BJ (cell line): ENCODE measurements around the gene UCKL1. TPM values are rescaled to one million over a fixed set of nuclear protein-coding genes. Genes with fewer than 3 reads are reported as not detected.
"Not testable (repeated sequence)": the region's sequence is repeated elsewhere in the genome, so short reads cannot be mapped to it uniquely, and the experiment has no call there.

Experiments
- CTCF ChIA-PET: fragments of 350-600 bp; formaldehyde crosslinking; extraction: SDS; loops from one replicate; lab custom pipeline; 2021; ENCODE audit warnings: antibody characterized with exemption, inconsistent platforms; lab: Yijun Ruan, JAX
- POLR2A ChIA-PET: fragments of 300-600 bp; sonication (Branson Sonifier 250); formaldehyde crosslinking; extraction: SDS; loops from one replicate; lab custom pipeline; 2021; ENCODE audit warnings: antibody characterized with exemption; lab: Charles Lee
- DNase-seq: peaks from one replicate; pipeline ENCODE4 v3.0.0-alpha.2; 2011; ENCODE audit warnings: low read depth
- H3K27me3 ChIP-seq: 2 replicates; pipeline ENCODE4 v1.6.0; 2011; ENCODE audit warnings: low read length; ENCODE audit not compliant: control insufficient read depth, insufficient read depth
- H3K36me3 ChIP-seq: 2 replicates; pipeline ENCODE4 v1.5.1; 2011; ENCODE audit warnings: low read length; ENCODE audit not compliant: control insufficient read depth, insufficient read depth
- H3K4me3 ChIP-seq: 2 replicates; pipeline ENCODE4 v1.5.1; 2011; ENCODE audit warnings: low read depth, mild to moderate bottlenecking, control low read depth, low read length
- polyA plus RNA-seq: library from polyadenylated mRNA; depleted of rRNA; stranded (reverse); fragments of >200 nt; gene quantifications from 2 replicates; pipeline ENCODE4 v1.2.3, GENCODE V29; 2011
- TF ChIP-seq, protein P1 (sequence below): IDR thresholded peaks from 2 replicates; pipeline ENCODE4 v1.5.1; 2011; ENCODE audit warnings: low read depth, mild to moderate bottlenecking, control low read depth, inconsistent platforms, low read length, moderate library complexity; ENCODE audit not compliant: insufficient read depth

UCKL1 gene
- polyA plus RNA-seq, 1 experiment: 40.1 TPM

- Histone ChIP-seq H3K27me3 (no peaks in the 10 kb centered on the region), H3K36me3 (no peaks in the 10 kb centered on the region), H3K4me3 (no peak overlapping the region)
- no peak for DNase-seq
- CTCF ChIA-PET: interaction anchor here (0.6 to 3.8 kb wide), 34 partner anchors 11 to 666 kb away, joined by 3 to 53 read pairs (median 4); partner anchors contain the start of genes DNAJC5, PTK6, TPD52L2 and UCKL1
- POLR2A ChIA-PET: no interaction called here
- TF ChIP-seq, protein P1, sequence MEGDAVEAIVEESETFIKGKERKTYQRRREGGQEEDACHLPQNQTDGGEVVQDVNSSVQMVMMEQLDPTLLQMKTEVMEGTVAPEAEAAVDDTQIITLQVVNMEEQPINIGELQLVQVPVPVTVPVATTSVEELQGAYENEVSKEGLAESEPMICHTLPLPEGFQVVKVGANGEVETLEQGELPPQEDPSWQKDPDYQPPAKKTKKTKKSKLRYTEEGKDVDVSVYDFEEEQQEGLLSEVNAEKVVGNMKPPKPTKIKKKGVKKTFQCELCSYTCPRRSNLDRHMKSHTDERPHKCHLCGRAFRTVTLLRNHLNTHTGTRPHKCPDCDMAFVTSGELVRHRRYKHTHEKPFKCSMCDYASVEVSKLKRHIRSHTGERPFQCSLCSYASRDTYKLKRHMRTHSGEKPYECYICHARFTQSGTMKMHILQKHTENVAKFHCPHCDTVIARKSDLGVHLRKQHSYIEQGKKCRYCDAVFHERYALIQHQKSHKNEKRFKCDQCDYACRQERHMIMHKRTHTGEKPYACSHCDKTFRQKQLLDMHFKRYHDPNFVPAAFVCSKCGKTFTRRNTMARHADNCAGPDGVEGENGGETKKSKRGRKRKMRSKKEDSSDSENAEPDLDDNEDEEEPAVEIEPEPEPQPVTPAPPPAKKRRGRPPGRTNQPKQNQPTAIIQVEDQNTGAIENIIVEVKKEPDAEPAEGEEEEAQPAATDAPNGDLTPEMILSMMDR: no peak
Observed at GRCh38 chr20:63974402-63975200, 18.4 kb upstream of the UCKL1 start.

GRCh38 chr20:63973636-63974401 lies 17.6 kb upstream of the UCKL1 start:
- ChIA-PET CTCF (interaction anchor here (0.6 to 3.8 kb wide), 40 partner anchors 10 to 665 kb away, joined by 3 to 53 read pairs (median 4); partner anchors contain the start of genes DNAJC5, PTK6, TPD52L2 and UCKL1), POLR2A (no interaction called here)
- peak; percentile 25 for DNase-seq
- H3K4me3 ChIP-seq: peak overlapping the region; percentile 38
- TF ChIP-seq, protein P1: peak; percentile 99
- no peaks in the 10 kb centered on the region for H3K36me3 ChIP-seq
- no peaks in the 10 kb centered on the region for H3K27me3 ChIP-seq

- CTCF ChIA-PET: interaction anchor here (0.6 to 3.8 kb wide), 28 partner anchors 9 to 664 kb away, joined by 3 to 53 read pairs (median 4); partner anchors contain the start of genes PTK6 and UCKL1
- Histone ChIP-seq H3K36me3 (no peaks in the 10 kb centered on the region), H3K4me3 (no peak overlapping the region), H3K27me3 (no peaks in the 10 kb centered on the region)
- POLR2A ChIA-PET: no interaction called here
- DNase-seq: no peak
- TF ChIP-seq, protein P1: no peak
Observed at GRCh38 chr20:63973160-63973479, 16.9 kb upstream of the UCKL1 start.

- Histone ChIP-seq H3K36me3 (peaks cover 1% of the 10 kb centered on the region; the same call in 1 of the 2 replicates), H3K4me3 (no peak overlapping the region), H3K27me3 (no peaks in the 10 kb centered on the region)
- CTCF ChIA-PET: interaction anchor here (0.8 to 3.8 kb wide), 5 partner anchors 22 to 664 kb away, joined by 3 to 53 read pairs (median 8); partner anchors contain the start of gene PTK6
- no peak for DNase-seq
- POLR2A ChIA-PET: no interaction called here
- TF ChIP-seq, protein P1: no peak
Observed at GRCh38 chr20:63972312-63973159, 16.3 kb upstream of the UCKL1 start.

DNA sequence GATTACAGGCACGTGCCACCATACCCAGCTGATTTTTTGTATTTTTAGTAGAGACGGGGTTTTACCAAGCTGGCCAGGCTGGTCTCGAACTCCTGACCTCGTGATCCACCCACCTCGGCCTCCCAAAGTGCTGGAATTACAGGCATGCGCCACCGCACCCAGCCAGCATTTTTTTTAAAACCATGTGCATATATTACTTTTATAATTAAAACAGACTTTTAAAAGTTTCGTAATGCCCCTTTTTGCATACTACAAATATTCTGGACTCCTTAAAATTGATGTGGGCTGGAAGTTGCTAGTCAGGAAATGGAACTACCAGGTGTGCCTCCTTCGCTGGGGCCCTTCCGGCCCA lies 15.7 kb upstream of the UCKL1 start:
- not testable (repeated sequence) for H3K4me3 ChIP-seq, DNase-seq, H3K36me3 ChIP-seq, H3K27me3 ChIP-seq
- POLR2A ChIA-PET: interaction anchor here (0.6 kb wide), 1 partner anchor 314 kb away, joined by 10 read pairs; the partner anchor contains the start of gene RTEL1
- CTCF ChIA-PET: interaction anchor here (3.1 kb wide), 1 partner anchor 186 kb away, joined by 17 read pairs; no protein-coding TSS in a partner anchor
